ENCODE measurements around the gene SMARCC2. TPM values are rescaled to one million over a fixed set of nuclear protein-coding genes. Genes with fewer than 3 reads are reported as not detected.

Gene SMARCC2
- total and polyA plus RNA-seq, 2 donors (not counting 1 experiment from before 2014, with no cell fraction given), result 60.2 to 70.8 TPM

GRCh38 chr12:56120158-56120846, 69.0 kb downstream of the SMARCC2 start:
- Histone ChIP-seq H3K9ac (ENCODE audit: insufficient read depth, low read length) (no peak overlapping the region), H3K27ac (ENCODE audit: insufficient read depth, low read length) (peak overlapping the region; percentile 91), H3K79me2 (ENCODE audit: control insufficient read depth, insufficient read depth, low read length) (peaks cover 14% of the 10 kb centered on the region), H3K9me3 (ENCODE audit: control insufficient read depth, insufficient read depth, low read depth, low read length) (no peaks in the 10 kb centered on the region), H3K4me2 (ENCODE audit: extremely low read depth, insufficient read depth, low read length) (no peak overlapping the region), H3K36me3 (ENCODE audit: control insufficient read depth, insufficient read depth, low read length) (peaks cover 10% of the 10 kb centered on the region), H3K4me3 (replicated peaks in 1 of 4; ENCODE audit: control extremely low read depth in 1 of 4, insufficient read depth in 1 of 4, low read depth in 3 of 4, low read length in 4 of 4) (peak overlapping the region in 1 of 4 experiments; percentile 29), H3K4me1 (ENCODE audit: control insufficient read depth, extremely low read depth, insufficient read depth, low read length) (peaks cover 15% of the 10 kb centered on the region), H2AFZ (ENCODE audit: low read length) (no peak overlapping the region), H4K20me1 (ENCODE audit: control insufficient read depth, extremely low read depth, insufficient read depth, low read length) (no peaks in the 10 kb centered on the region), H3K27me3 (ENCODE audit: control insufficient read depth, insufficient read depth, low read length) (no peaks in the 10 kb centered on the region)
- TF ChIP-seq, protein P1, sequence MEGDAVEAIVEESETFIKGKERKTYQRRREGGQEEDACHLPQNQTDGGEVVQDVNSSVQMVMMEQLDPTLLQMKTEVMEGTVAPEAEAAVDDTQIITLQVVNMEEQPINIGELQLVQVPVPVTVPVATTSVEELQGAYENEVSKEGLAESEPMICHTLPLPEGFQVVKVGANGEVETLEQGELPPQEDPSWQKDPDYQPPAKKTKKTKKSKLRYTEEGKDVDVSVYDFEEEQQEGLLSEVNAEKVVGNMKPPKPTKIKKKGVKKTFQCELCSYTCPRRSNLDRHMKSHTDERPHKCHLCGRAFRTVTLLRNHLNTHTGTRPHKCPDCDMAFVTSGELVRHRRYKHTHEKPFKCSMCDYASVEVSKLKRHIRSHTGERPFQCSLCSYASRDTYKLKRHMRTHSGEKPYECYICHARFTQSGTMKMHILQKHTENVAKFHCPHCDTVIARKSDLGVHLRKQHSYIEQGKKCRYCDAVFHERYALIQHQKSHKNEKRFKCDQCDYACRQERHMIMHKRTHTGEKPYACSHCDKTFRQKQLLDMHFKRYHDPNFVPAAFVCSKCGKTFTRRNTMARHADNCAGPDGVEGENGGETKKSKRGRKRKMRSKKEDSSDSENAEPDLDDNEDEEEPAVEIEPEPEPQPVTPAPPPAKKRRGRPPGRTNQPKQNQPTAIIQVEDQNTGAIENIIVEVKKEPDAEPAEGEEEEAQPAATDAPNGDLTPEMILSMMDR (conservative IDR thresholded peaks at IDR 0.05 in 1 of 2, IDR thresholded peaks at IDR 0.05 in 1 of 2; ENCODE audit: low read depth in 1 of 2, low read length in 2 of 2), result no peak
- TF ChIP-seq EZH2 (IDR thresholded peaks at IDR 0.05; ENCODE audit: low read length, missing control alignments), result no peak
- DNase-seq (ENCODE audit: low read depth in 2 of 2), result peak in 1 of 2 donors; percentile 59

GRCh38 chr12:56119361-56119796, 69.9 kb downstream of the SMARCC2 start:
- Histone ChIP-seq H3K27me3 (ENCODE audit: control insufficient read depth, insufficient read depth, low read length) (no peaks in the 10 kb centered on the region), H2AFZ (ENCODE audit: low read length) (no peak overlapping the region), H3K36me3 (ENCODE audit: control insufficient read depth, insufficient read depth, low read length) (peaks cover 10% of the 10 kb centered on the region), H3K9ac (ENCODE audit: insufficient read depth, low read length) (no peak overlapping the region), H3K4me3 (replicated peaks in 1 of 4; ENCODE audit: control extremely low read depth in 1 of 4, insufficient read depth in 1 of 4, low read depth in 3 of 4, low read length in 4 of 4) (peak overlapping the region; percentile 61 to 85 (median 71)), H3K4me1 (ENCODE audit: control insufficient read depth, extremely low read depth, insufficient read depth, low read length) (peaks cover 16% of the 10 kb centered on the region), H3K9me3 (ENCODE audit: control insufficient read depth, insufficient read depth, low read depth, low read length) (no peaks in the 10 kb centered on the region), H3K79me2 (ENCODE audit: control insufficient read depth, insufficient read depth, low read length) (peaks cover 14% of the 10 kb centered on the region), H3K4me2 (ENCODE audit: extremely low read depth, insufficient read depth, low read length) (peak overlapping the region; percentile 84), H3K27ac (ENCODE audit: insufficient read depth, low read length) (peak overlapping the region; percentile 91), H4K20me1 (ENCODE audit: control insufficient read depth, extremely low read depth, insufficient read depth, low read length) (no peaks in the 10 kb centered on the region)
- TF ChIP-seq, protein P1 (conservative IDR thresholded peaks at IDR 0.05 in 1 of 2, IDR thresholded peaks at IDR 0.05 in 1 of 2; ENCODE audit: low read depth in 1 of 2, low read length in 2 of 2), result peak; percentile 74 to 79
- TF ChIP-seq EZH2 (IDR thresholded peaks at IDR 0.05; ENCODE audit: low read length, missing control alignments), result no peak
- peak; percentile 89 to 95 for DNase-seq (ENCODE audit: low read depth in 2 of 2)

DNA sequence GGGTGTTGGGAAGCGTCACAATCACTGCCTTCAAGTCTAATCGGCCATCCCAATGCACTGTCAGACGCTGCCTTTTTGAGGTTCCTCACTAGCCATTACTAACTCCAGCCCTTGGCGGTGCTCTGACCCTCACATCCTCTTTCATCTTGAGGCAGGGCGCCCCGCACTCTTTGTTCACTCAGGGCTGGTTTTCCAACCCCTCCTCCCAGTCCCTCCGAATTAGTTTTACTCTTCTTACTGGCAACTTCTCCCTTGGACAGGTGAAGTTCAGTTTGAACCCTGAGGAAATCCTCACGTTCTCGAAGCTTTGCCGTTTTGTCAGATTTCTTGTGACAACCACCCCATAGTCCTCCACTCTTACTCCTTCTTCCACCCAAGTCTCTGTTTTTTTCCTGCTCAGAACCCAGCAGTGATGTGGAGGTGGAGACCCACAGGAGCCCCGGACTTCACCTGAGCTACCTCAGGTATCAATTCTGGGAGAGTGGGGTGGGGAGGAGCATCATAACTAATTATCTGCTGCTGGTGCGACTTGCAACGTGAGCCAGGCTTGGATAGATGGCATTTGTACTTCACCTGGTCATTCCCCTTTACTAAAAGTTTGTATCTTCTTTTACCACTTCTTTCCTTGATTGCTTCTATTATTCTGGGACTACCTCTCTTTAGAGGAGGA, 70.5 kb downstream of the SMARCC2 start:
- H3K27me3 ChIP-seq (ENCODE audit: control insufficient read depth, insufficient read depth, low read length), result no peaks in the 10 kb centered on the region
- no peaks in the 10 kb centered on the region for H3K9me3 ChIP-seq (ENCODE audit: control insufficient read depth, insufficient read depth, low read depth, low read length)
- H3K9ac ChIP-seq (ENCODE audit: insufficient read depth, low read length), result peak overlapping the region; percentile 66
- H3K4me2 ChIP-seq (ENCODE audit: extremely low read depth, insufficient read depth, low read length), result peak overlapping the region; percentile 84
- peak overlapping the region; percentile 61 to 85 (median 71) for H3K4me3 ChIP-seq (replicated peaks in 1 of 4; ENCODE audit: control extremely low read depth in 1 of 4, insufficient read depth in 1 of 4, low read depth in 3 of 4, low read length in 4 of 4)
- peaks cover 16% of the 10 kb centered on the region for H3K4me1 ChIP-seq (ENCODE audit: control insufficient read depth, extremely low read depth, insufficient read depth, low read length)
- no peak for DNase-seq (ENCODE audit: low read depth in 2 of 2)
- peaks cover 10% of the 10 kb centered on the region for H3K36me3 ChIP-seq (ENCODE audit: control insufficient read depth, insufficient read depth, low read length)
- peak overlapping the region; percentile 91 for H3K27ac ChIP-seq (ENCODE audit: insufficient read depth, low read length)
- H3K79me2 ChIP-seq (ENCODE audit: control insufficient read depth, insufficient read depth, low read length), result peaks cover 14% of the 10 kb centered on the region
- TF ChIP-seq EZH2 (IDR thresholded peaks at IDR 0.05; ENCODE audit: low read length, missing control alignments), result no peak
- no peak overlapping the region for H2AFZ ChIP-seq (ENCODE audit: low read length)
- H4K20me1 ChIP-seq (ENCODE audit: control insufficient read depth, extremely low read depth, insufficient read depth, low read length), result no peaks in the 10 kb centered on the region

Measured in fibroblast of lung (primary cell).